ENCODE data around the gene ZFP92. TPM values are rescaled to one million over a fixed set of nuclear protein-coding genes. Genes with fewer than 3 reads are reported as not detected.

Gene ZFP92
- total and polyA plus RNA-seq, 2 of the 8 experiments (the other 6 are each of a cell fraction or from before 2014, with no cell fraction given): 0.14 to 0.41 TPM

DNA sequence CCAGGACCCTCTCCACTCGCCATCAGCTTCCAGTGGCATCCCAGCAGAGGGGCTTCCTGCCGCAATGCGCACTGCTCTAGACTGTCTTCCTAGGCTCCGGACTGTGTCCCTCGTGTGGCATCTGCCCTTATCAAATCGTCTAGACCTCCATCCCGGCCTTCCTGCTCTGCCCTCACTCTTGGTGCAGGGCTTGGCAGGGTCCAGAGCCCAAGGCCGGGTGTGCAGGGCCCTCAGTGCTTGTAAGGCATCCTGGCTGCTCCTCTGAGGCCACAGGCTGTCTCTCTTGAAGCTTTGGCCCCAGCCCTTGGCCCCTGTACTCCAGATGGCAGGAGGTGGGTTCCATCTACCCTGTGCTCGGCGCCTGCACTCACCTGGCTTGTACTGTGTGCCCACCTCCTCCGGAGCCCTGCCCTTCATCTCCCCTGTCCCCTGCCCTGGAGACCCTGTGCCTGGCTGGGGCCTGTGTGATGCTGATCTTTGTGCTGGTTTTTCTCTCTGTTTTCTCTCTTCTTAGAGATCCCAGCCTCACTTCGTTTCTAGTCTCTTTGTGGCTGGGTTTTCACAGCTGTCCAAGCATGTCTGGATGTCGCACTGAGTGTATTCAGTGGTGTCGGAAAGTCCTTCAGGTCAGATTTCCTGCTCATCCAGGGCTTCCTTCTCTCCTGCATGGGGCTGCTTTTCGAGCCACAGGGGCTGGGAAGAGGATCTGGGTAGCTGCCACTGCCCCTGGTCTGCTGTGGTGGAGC is 38.3 kb downstream of the ZFP92 start (continued):
- TF ChIP-seq, protein P1, sequence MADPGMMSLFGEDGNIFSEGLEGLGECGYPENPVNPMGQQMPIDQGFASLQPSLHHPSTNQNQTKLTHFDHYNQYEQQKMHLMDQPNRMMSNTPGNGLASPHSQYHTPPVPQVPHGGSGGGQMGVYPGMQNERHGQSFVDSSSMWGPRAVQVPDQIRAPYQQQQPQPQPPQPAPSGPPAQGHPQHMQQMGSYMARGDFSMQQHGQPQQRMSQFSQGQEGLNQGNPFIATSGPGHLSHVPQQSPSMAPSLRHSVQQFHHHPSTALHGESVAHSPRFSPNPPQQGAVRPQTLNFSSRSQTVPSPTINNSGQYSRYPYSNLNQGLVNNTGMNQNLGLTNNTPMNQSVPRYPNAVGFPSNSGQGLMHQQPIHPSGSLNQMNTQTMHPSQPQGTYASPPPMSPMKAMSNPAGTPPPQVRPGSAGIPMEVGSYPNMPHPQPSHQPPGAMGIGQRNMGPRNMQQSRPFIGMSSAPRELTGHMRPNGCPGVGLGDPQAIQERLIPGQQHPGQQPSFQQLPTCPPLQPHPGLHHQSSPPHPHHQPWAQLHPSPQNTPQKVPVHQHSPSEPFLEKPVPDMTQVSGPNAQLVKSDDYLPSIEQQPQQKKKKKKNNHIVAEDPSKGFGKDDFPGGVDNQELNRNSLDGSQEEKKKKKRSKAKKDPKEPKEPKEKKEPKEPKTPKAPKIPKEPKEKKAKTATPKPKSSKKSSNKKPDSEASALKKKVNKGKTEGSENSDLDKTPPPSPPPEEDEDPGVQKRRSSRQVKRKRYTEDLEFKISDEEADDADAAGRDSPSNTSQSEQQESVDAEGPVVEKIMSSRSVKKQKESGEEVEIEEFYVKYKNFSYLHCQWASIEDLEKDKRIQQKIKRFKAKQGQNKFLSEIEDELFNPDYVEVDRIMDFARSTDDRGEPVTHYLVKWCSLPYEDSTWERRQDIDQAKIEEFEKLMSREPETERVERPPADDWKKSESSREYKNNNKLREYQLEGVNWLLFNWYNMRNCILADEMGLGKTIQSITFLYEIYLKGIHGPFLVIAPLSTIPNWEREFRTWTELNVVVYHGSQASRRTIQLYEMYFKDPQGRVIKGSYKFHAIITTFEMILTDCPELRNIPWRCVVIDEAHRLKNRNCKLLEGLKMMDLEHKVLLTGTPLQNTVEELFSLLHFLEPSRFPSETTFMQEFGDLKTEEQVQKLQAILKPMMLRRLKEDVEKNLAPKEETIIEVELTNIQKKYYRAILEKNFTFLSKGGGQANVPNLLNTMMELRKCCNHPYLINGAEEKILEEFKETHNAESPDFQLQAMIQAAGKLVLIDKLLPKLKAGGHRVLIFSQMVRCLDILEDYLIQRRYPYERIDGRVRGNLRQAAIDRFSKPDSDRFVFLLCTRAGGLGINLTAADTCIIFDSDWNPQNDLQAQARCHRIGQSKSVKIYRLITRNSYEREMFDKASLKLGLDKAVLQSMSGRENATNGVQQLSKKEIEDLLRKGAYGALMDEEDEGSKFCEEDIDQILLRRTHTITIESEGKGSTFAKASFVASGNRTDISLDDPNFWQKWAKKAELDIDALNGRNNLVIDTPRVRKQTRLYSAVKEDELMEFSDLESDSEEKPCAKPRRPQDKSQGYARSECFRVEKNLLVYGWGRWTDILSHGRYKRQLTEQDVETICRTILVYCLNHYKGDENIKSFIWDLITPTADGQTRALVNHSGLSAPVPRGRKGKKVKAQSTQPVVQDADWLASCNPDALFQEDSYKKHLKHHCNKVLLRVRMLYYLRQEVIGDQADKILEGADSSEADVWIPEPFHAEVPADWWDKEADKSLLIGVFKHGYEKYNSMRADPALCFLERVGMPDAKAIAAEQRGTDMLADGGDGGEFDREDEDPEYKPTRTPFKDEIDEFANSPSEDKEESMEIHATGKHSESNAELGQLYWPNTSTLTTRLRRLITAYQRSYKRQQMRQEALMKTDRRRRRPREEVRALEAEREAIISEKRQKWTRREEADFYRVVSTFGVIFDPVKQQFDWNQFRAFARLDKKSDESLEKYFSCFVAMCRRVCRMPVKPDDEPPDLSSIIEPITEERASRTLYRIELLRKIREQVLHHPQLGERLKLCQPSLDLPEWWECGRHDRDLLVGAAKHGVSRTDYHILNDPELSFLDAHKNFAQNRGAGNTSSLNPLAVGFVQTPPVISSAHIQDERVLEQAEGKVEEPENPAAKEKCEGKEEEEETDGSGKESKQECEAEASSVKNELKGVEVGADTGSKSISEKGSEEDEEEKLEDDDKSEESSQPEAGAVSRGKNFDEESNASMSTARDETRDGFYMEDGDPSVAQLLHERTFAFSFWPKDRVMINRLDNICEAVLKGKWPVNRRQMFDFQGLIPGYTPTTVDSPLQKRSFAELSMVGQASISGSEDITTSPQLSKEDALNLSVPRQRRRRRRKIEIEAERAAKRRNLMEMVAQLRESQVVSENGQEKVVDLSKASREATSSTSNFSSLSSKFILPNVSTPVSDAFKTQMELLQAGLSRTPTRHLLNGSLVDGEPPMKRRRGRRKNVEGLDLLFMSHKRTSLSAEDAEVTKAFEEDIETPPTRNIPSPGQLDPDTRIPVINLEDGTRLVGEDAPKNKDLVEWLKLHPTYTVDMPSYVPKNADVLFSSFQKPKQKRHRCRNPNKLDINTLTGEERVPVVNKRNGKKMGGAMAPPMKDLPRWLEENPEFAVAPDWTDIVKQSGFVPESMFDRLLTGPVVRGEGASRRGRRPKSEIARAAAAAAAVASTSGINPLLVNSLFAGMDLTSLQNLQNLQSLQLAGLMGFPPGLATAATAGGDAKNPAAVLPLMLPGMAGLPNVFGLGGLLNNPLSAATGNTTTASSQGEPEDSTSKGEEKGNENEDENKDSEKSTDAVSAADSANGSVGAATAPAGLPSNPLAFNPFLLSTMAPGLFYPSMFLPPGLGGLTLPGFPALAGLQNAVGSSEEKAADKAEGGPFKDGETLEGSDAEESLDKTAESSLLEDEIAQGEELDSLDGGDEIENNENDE (IDR thresholded peaks at IDR 0.05; ENCODE audit: insufficient replicate concordance, low read length): no peak
- TF ChIP-seq EGR1 (IDR thresholded peaks at IDR 0.05; ENCODE audit: borderline replicate concordance, low read depth, low read length) (no peak), POU5F1 (IDR thresholded peaks at IDR 0.05; ENCODE audit: low read depth, low read length) (no peak), TCF12 (IDR thresholded peaks at IDR 0.05; ENCODE audit: low read depth, low read length) (no peak), POLR2A (IDR thresholded peaks at IDR 0.05; ENCODE audit: control extremely low read depth in 1 of 2, low read depth in 2 of 2, low read length in 2 of 2) (no peak), GABPA (IDR thresholded peaks at IDR 0.05; ENCODE audit: borderline replicate concordance, insufficient read depth, low read length) (no peak), ATF3 (IDR thresholded peaks at IDR 0.05; ENCODE audit: insufficient read depth, low read depth, low read length) (no peak)

Data from H1 (cell line).